ENCODE results near the gene FLNB.

FLNB gene

GRCh38 chr3:58176185-58176530 lies 167.9 kb downstream of the FLNB start:
- no peak overlapping the region for H3K27ac Mint-ChIP-seq
- no peaks in the 10 kb centered on the region for H3K9me3 Mint-ChIP-seq
- no peak for DNase-seq
- H3K4me1 Mint-ChIP-seq, result peaks cover 29% of the 10 kb centered on the region
- no peak overlapping the region for H3K4me3 Mint-ChIP-seq
- no peak for TF ChIP-seq CTCF (IDR thresholded peaks at IDR 0.05)
- H3K27me3 Mint-ChIP-seq (ENCODE audit: low read depth, poor library complexity), result peaks cover 18% of the 10 kb centered on the region
- peaks cover 8% of the 10 kb centered on the region for H3K36me3 Mint-ChIP-seq (ENCODE audit: low read depth)

DNA sequence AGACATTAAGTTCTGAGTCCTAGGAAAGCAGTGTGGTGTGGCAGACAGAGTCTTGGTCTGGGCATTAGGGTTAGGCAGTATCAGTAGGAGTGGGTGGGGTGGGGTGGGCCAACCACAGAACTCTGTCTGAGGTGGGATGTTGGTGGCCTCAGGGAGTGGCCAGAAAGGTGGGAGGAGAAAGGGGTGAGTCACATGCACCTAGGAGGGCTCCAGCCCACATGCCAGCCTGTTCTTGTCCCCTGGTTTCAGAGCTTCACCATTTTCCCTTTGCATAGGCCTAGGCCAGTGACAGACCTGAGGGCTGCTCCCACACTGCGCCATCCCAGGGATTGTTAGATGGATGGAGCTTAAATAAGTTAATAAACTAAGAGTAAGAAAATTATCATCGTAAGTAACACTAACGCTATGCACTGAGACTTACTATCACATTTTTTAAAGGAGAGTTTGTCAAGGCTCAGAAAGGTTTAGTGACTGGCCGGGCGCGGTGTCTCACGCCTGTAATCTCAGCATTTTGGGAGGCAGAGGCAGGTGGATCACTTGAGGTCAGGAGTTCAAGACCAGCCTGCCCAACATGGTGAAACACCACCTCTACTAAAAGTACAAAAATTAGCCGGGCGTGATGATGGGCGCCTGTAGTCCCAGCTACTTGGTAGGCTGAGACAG lies 168.7 kb downstream of the FLNB start:
- Mint-ChIP-seq H3K27ac (no peak overlapping the region), H3K27me3 (ENCODE audit: low read depth, poor library complexity) (peaks cover 22% of the 10 kb centered on the region), H3K4me3 (peak overlapping the region; percentile 49), H3K36me3 (ENCODE audit: low read depth) (peaks cover under 1% of the 10 kb centered on the region), H3K9me3 (no peaks in the 10 kb centered on the region), H3K4me1 (peaks cover 29% of the 10 kb centered on the region)
- DNase-seq, result no peak
- no peak for TF ChIP-seq CTCF (IDR thresholded peaks at IDR 0.05)

GRCh38 chr3:58177747-58178527 lies 169.7 kb downstream of the FLNB start:
- peak overlapping the region; percentile 76 for H3K4me3 Mint-ChIP-seq
- peaks cover 29% of the 10 kb centered on the region for H3K4me1 Mint-ChIP-seq
- peak; percentile 94 for TF ChIP-seq CTCF (IDR thresholded peaks at IDR 0.05)
- no peaks in the 10 kb centered on the region for H3K9me3 Mint-ChIP-seq
- DNase-seq, result peak; percentile 99
- no peak overlapping the region for H3K27ac Mint-ChIP-seq
- H3K36me3 Mint-ChIP-seq (ENCODE audit: low read depth), result no peaks in the 10 kb centered on the region
- peaks cover 25% of the 10 kb centered on the region for H3K27me3 Mint-ChIP-seq (ENCODE audit: low read depth, poor library complexity)

GRCh38 chr3:58178528-58179234 lies 170.5 kb downstream of the FLNB start:
- TF ChIP-seq CTCF (IDR thresholded peaks at IDR 0.05), result no peak
- H3K4me3 Mint-ChIP-seq, result peak overlapping the region; percentile 76

GRCh38 chr3:58179235-58180098 lies 171.2 kb downstream of the FLNB start:
- Mint-ChIP-seq H3K27me3 (ENCODE audit: low read depth, poor library complexity) (peaks cover 29% of the 10 kb centered on the region), H3K27ac (no peak overlapping the region), H3K9me3 (no peaks in the 10 kb centered on the region), H3K4me3 (no peak overlapping the region), H3K36me3 (ENCODE audit: low read depth) (no peaks in the 10 kb centered on the region), H3K4me1 (peaks cover 13% of the 10 kb centered on the region)
- DNase-seq, result no peak
- no peak for TF ChIP-seq CTCF (IDR thresholded peaks at IDR 0.05)

More at GRCh38 chr3:58178528-58179234, 170.5 kb downstream of the FLNB start:
- Mint-ChIP-seq H3K27ac (no peak overlapping the region), H3K36me3 (ENCODE audit: low read depth) (no peaks in the 10 kb centered on the region), H3K4me1 (peaks cover 21% of the 10 kb centered on the region), H3K9me3 (no peaks in the 10 kb centered on the region), H3K27me3 (ENCODE audit: low read depth, poor library complexity) (peaks cover 26% of the 10 kb centered on the region)
- no peak for DNase-seq
